Hepatocyte (in vitro differentiated cells): Measurements from ENCODE around the gene MUC21.

ENCODE experiments used
- EZH2 ChIP-seq: fragments of 200-600 bp; sonication (generic); IDR thresholded peaks from 2 replicates; pipeline ENCODE4 v1.6.1; 2016; ENCODE audit warnings: antibody characterized with exemption, mild to moderate bottlenecking, borderline replicate concordance
- TF ChIP-seq, protein P1 (sequence below): fragments of 200-600 bp; sonication (generic); IDR thresholded peaks from 2 replicates; pipeline ENCODE4 v1.5.1; 2016; ENCODE audit warnings: antibody characterized with exemption, mild to moderate bottlenecking; ENCODE audit not compliant: poor library complexity

DNA sequence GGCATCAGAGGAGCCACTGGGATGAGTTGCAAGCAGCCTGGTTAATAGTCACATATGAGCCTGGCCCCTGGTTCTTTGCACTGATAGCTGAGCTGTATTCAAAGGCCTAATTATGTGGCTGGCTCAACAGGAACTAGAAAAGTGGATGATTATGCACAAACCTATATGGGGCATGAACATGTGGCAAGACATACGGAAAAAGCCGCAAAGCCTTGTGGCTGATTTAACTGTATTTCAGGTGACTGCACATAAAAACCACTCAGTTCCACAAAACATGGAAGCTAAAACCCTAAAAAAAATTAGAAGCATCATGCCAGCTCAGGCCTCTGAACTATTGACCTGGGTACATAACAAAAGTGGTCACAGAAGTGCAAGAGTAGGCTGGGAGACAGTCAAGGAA lies 13.8 kb downstream of the MUC21 start:
- TF ChIP-seq, protein P1, sequence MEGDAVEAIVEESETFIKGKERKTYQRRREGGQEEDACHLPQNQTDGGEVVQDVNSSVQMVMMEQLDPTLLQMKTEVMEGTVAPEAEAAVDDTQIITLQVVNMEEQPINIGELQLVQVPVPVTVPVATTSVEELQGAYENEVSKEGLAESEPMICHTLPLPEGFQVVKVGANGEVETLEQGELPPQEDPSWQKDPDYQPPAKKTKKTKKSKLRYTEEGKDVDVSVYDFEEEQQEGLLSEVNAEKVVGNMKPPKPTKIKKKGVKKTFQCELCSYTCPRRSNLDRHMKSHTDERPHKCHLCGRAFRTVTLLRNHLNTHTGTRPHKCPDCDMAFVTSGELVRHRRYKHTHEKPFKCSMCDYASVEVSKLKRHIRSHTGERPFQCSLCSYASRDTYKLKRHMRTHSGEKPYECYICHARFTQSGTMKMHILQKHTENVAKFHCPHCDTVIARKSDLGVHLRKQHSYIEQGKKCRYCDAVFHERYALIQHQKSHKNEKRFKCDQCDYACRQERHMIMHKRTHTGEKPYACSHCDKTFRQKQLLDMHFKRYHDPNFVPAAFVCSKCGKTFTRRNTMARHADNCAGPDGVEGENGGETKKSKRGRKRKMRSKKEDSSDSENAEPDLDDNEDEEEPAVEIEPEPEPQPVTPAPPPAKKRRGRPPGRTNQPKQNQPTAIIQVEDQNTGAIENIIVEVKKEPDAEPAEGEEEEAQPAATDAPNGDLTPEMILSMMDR: no peak
- no peak for TF ChIP-seq EZH2
